HG03095 (cell line): Measurements from ENCODE around the gene PAX7.

Experiments
- ATAC-seq: cut with Tn5 transposase; IDR thresholded peaks from one replicate; pipeline ENCODE4 v1.9.1; 2021; ENCODE audit warnings: moderate library complexity; ENCODE audit not compliant: unreplicated experiment

The PAX7 gene

GRCh38 chr1:18787825-18788385, 157.3 kb downstream of the PAX7 start:
- ATAC-seq: no peak

GRCh38 chr1:18789246-18789645, 158.6 kb downstream of the PAX7 start:
- ATAC-seq: no peak

GRCh38 chr1:18792747-18793146, 162.1 kb downstream of the PAX7 start:
- ATAC-seq: no peak

- ATAC-seq: no peak
These were observed 162.5 kb downstream of the PAX7 start for GRCh38 chr1:18793164-18793563.

GRCh38 chr1:18794051-18794450, 163.4 kb downstream of the PAX7 start:
- no peak for ATAC-seq

GRCh38 chr1:18794561-18794960, 163.9 kb downstream of the PAX7 start:
- ATAC-seq: no peak

GRCh38 chr1:18795002-18795689, 164.5 kb downstream of the PAX7 start:
- no peak for ATAC-seq

- no peak for ATAC-seq
These were observed 166.3 kb downstream of the PAX7 start for GRCh38 chr1:18796950-18797349.
